Fibroblast of the aortic adventitia (primary cell): ENCODE results near the gene COL6A6. TPM values are rescaled to one million over a fixed set of nuclear protein-coding genes. Genes with fewer than 3 reads are reported as not detected.

Source experiments
- DNase-seq: peaks from one replicate; pipeline ENCODE4 v3.0.0-alpha.2; 2010; ENCODE audit warnings: low read depth
- H3K4me3 ChIP-seq: 2 replicates; pipeline ENCODE4 v1.5.1; 2011; ENCODE audit warnings: low read depth, mild to moderate bottlenecking, control low read depth, low read length, moderate library complexity
- CTCF ChIP-seq: IDR thresholded peaks from 2 replicates; pipeline ENCODE4 v1.5.1; 2011; ENCODE audit warnings: mild to moderate bottlenecking, low read length, control low read depth, inconsistent platforms; ENCODE audit not compliant: insufficient read depth
- total RNA-seq: library from RNA; depleted of rRNA; stranded (reverse); fragments of >200 nt; gene quantifications from 2 replicates; pipeline ENCODE4 v1.2.3, GENCODE V29; 2012; ENCODE audit warnings: low replicate concordance

Gene COL6A6
- 18.6 and 20.7 TPM in 2 replicates for total RNA-seq

GRCh38 chr3:130516645-130517512 lies at the start of gene COL6A6:
Gene COL6A6 (plus strand): TSS chr3:130517177. CDS start chr3:130560365, 43,188 bp downstream.
- H3K4me3 ChIP-seq, result peak within 1 kb of the TSS; percentile 58
- TF ChIP-seq CTCF, result no peak
- DNase-seq, result no peak

GRCh38 chr3:130468311-130468710 lies 48.7 kb upstream of the COL6A6 start:
- no peak overlapping the region for H3K4me3 ChIP-seq
- TF ChIP-seq CTCF, result no peak
- no peak for DNase-seq

GRCh38 chr3:130470126-130470525 lies 46.9 kb upstream of the COL6A6 start:
- DNase-seq, result no peak
- no peak overlapping the region for H3K4me3 ChIP-seq
- TF ChIP-seq CTCF, result no peak

- H3K4me3 ChIP-seq, result no peak overlapping the region
- no peak for TF ChIP-seq CTCF
- DNase-seq, result no peak
Observed at GRCh38 chr3:130473416-130473815, 43.6 kb upstream of the COL6A6 start.

- DNase-seq, result peak; percentile 91
Observed at GRCh38 chr3:130480736-130481135, 36.2 kb upstream of the COL6A6 start.

GRCh38 chr3:130488288-130488687 lies 28.7 kb upstream of the COL6A6 start:
- DNase-seq, result peak; percentile 81
- TF ChIP-seq CTCF, result no peak
- no peak overlapping the region for H3K4me3 ChIP-seq

More at GRCh38 chr3:130480736-130481135, 36.2 kb upstream of the COL6A6 start:
- H3K4me3 ChIP-seq, result no peak overlapping the region
- TF ChIP-seq CTCF, result peak; percentile 87
